Activated CD4-positive, CD25-positive, alpha-beta regulatory T cell (primary cell): ENCODE results near the gene PICK1.
"Not testable (repeated sequence)": the region's sequence is repeated elsewhere in the genome, so short reads cannot be mapped to it uniquely, and the experiment has no call there.

ENCODE experiments used
- DNase-seq, 4 experiments: peaks; one replicate each; lab custom pipeline; 2025; lab: John Stamatoyannopoulos, UW

The PICK1 gene

GRCh38 chr22:38117556-38117955 is 60.4 kb downstream of the PICK1 start:
- not testable (repeated sequence) for DNase-seq

DNA sequence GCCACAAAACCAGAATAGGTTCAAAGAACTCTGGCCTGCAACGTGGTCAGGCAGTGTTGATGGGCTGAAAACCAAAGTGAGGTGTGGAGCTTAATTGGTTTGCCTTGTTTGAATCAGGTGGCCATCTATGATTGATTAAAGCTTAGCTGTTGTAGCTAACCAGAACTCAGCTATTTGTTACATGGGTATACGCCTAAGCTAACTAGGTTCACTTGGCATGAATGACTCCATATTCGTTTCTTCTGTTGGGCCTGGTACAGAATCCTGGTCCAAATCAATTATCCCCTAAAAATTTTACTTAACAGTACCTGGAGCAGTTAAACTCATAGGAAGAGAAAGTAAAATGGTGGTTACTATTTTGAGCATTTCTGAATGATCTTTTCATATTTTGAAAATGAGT is 61.0 kb downstream of the PICK1 start:
- no peak for DNase-seq

DNA sequence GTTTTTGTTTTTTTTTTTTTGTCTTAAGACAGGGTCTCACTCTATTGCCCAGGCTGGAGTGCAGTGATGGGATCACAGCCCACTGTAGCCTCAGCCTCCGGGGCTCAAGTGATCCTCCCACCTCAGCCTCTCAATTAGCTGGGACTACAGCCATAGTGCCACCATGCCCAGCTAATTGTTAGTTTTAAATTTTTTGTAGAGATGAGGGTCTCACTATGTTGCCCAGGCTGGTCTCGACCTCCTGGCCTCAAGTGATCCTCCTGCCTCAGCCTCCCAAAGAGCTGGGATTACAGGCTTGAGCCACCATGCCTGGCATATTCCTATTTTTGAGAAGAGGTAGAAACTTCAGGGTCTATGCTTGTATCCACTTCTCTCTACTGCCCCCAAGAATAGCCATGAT is 61.5 kb downstream of the PICK1 start:
- DNase-seq, result not testable (repeated sequence)

GRCh38 chr22:38120359-38121110 is 63.3 kb downstream of the PICK1 start:
- no peak for DNase-seq

- no peak for DNase-seq
Measured at GRCh38 chr22:38122616-38123015, 65.4 kb downstream of the PICK1 start.

DNA sequence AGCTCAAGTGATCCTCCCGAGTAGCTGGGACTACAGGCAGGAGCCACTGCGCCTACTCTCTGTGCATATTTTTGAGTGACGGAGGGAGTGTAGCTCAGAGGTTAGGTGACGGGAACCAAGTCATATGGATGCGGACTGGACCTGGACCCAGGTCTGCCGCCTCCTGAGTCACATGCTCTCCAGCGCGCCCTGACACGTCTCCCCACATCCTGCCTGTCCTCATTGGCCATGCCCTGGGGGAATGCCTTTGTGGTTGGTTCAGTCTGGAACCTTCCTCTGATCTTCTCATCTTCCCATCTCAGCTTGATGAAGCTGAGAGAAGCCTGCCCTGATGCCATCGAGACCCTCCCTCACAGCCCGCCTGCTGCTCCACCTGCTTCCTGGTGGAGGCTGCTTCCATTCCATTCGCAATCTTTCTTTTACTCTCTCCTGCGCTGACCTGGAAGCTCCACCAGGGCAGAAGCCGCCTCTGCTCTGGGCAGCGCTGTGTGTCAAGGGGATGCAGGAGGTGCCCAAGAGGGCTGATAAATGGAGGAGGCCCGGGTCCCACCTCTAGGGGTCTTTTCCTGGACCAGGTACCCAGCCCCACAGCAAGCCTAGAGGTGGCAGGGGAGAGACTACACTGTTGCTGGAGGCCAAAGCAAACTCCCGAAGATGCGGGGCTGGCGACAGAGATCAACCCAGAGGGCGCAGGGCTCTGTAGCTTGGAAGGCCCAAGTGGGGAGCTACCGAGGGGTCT is 67.2 kb downstream of the PICK1 start:
- no peak for DNase-seq

- DNase-seq, result no peak
Measured at GRCh38 chr22:38125038-38125610, 67.9 kb downstream of the PICK1 start.
